HG02571 (cell line): ENCODE data around the gene NWD2.
"Not testable (repeated sequence)": the region's sequence is repeated elsewhere in the genome, so short reads cannot be mapped to it uniquely, and the experiment has no call there.

ENCODE experiments used
- ATAC-seq: cut with Tn5 transposase; IDR thresholded peaks from one replicate; pipeline ENCODE4 v1.9.1; 2021; ENCODE audit warnings: mild to moderate bottlenecking, moderate library complexity; ENCODE audit not compliant: unreplicated experiment

Gene NWD2

GRCh38 chr4:37389967-37390580 lies 145.5 kb downstream of the NWD2 start:
- ATAC-seq: peak; percentile 51

GRCh38 chr4:37392521-37393255 lies 148.1 kb downstream of the NWD2 start:
- no peak for ATAC-seq

GRCh38 chr4:37393321-37393720 lies 148.8 kb downstream of the NWD2 start:
- ATAC-seq: no peak

- ATAC-seq: no peak
These were observed 149.3 kb downstream of the NWD2 start for GRCh38 chr4:37393889-37394288.

- ATAC-seq: no peak
These were observed 153.0 kb downstream of the NWD2 start for GRCh38 chr4:37397505-37397904.

- peak; percentile 84 for ATAC-seq
These were observed 155.8 kb downstream of the NWD2 start for GRCh38 chr4:37400241-37400881.

- not testable (repeated sequence) for ATAC-seq
These were observed 163.6 kb downstream of the NWD2 start for GRCh38 chr4:37407938-37408826.

GRCh38 chr4:37413612-37414011 lies 169.1 kb downstream of the NWD2 start:
- not testable (repeated sequence) for ATAC-seq

- ATAC-seq: no peak
These were observed 171.4 kb downstream of the NWD2 start for GRCh38 chr4:37415845-37416369.

GRCh38 chr4:37421614-37422013 lies 177.1 kb downstream of the NWD2 start:
- ATAC-seq: no peak

- no peak for ATAC-seq
These were observed 177.6 kb downstream of the NWD2 start for GRCh38 chr4:37422102-37422501.

GRCh38 chr4:37422638-37423037 lies 178.1 kb downstream of the NWD2 start:
- ATAC-seq: no peak

- no peak for ATAC-seq
These were observed 178.8 kb downstream of the NWD2 start for GRCh38 chr4:37423310-37423709.

GRCh38 chr4:37424753-37425152 lies 180.2 kb downstream of the NWD2 start:
- no peak for ATAC-seq

- no peak for ATAC-seq
These were observed 181.3 kb downstream of the NWD2 start for GRCh38 chr4:37425857-37426256.

GRCh38 chr4:37427193-37427592 lies 182.7 kb downstream of the NWD2 start:
- ATAC-seq: no peak

- no peak for ATAC-seq
These were observed 185.4 kb downstream of the NWD2 start for GRCh38 chr4:37429906-37430305.

- ATAC-seq: no peak
These were observed 186.3 kb downstream of the NWD2 start for GRCh38 chr4:37430718-37431416.

- no peak for ATAC-seq
These were observed 186.8 kb downstream of the NWD2 start for GRCh38 chr4:37431417-37431743.

GRCh38 chr4:37434469-37434868 lies 189.9 kb downstream of the NWD2 start:
- no peak for ATAC-seq
